Vagina (tissue), 2 donors: ENCODE data around the gene TBXAS1. TPM values are rescaled to one million over a fixed set of nuclear protein-coding genes. Genes with fewer than 3 reads are reported as not detected.

Source experiments
- DNase-seq, 2 donors: peaks; one replicate each; pipeline ENCODE4 v3.0.0-alpha.2; 2017; ENCODE audit errors: extremely low spot score in 2 of 2
- H3K27ac ChIP-seq: fragments of 200-600 bp; sonication (generic); one replicate; pipeline ENCODE4 v1.5.1; 2019
- H3K27me3 ChIP-seq: fragments of 200-600 bp; sonication (generic); one replicate; pipeline ENCODE4 v1.5.1; 2019
- H3K36me3 ChIP-seq, 2 donors: fragments of 200-600 bp; sonication (generic); one replicate each; pipeline ENCODE4 v1.5.1; 2017 to 2019
- H3K4me1 ChIP-seq: fragments of 200-600 bp; sonication (generic); one replicate; pipeline ENCODE4 v1.5.1; 2019
- H3K4me3 ChIP-seq, 2 donors: fragments of 200-600 bp; sonication (generic); 1 replicate in 1 of 2; 2 replicates in 1 of 2; pipeline ENCODE4 v1.5.1; 2016 to 2019
- H3K9me3 ChIP-seq: fragments of 200-600 bp; sonication (generic); one replicate; pipeline ENCODE4 v1.5.1; 2019
- CTCF ChIP-seq, 3 experiments: fragments of 450-650 bp in 2 of 3; fragments of 200-600 bp in 1 of 3; sonication (generic) in 1 of 3; IDR thresholded peaks; one replicate each; pipeline ENCODE4 v1.5.1; 2017 to 2019; ENCODE audit warnings: antibody characterized with exemption in 3 of 3, mild to moderate bottlenecking in 2 of 3, moderate library complexity in 2 of 3
- POLR2A ChIP-seq, 2 donors: fragments of 450-650 bp; IDR thresholded peaks; one replicate each; pipeline ENCODE4 v1.6.1; 2017; ENCODE audit warnings: antibody characterized with exemption in 2 of 2, mild to moderate bottlenecking in 2 of 2, moderate library complexity in 2 of 2
- POLR2AphosphoS5 ChIP-seq, 2 donors: sonication (generic); formaldehyde crosslinking; IDR thresholded peaks; one replicate each; pipeline ENCODE4 v1.9.0; 2017; ENCODE audit warnings: antibody characterized with exemption in 2 of 2, mild to moderate bottlenecking in 2 of 2, low read depth in 1 of 2; ENCODE audit not compliant: insufficient read depth in 1 of 2
- intact Hi-C: fragments of 100-400 bp; cut with DNase I; formaldehyde crosslinking; loops from one replicate; pipeline ENCODE4 v1.15.1; 2023
- total RNA-seq: library from RNA; depleted of rRNA; stranded (reverse); fragments of >200 nt; gene quantifications from one replicate; pipeline ENCODE4 v1.2.3, GENCODE V29; 2016

The TBXAS1 gene
- total RNA-seq, 1 donor from 2014 or later: 18.4 TPM

GRCh38 chr7:139797607-139798006 is 31.5 kb upstream of the TBXAS1 start:
- no peaks in the 10 kb centered on the region for H3K9me3 ChIP-seq
- no peak for DNase-seq
- no peak for TF ChIP-seq POLR2A (IDR thresholded peaks at IDR 0.05)
- TF ChIP-seq CTCF (IDR thresholded peaks at IDR 0.05): no peak
- no peak for TF ChIP-seq POLR2AphosphoS5 (IDR thresholded peaks at IDR 0.05; ENCODE audit: insufficient read depth in 1 of 2, low read depth in 1 of 2)
- no peaks in the 10 kb centered on the region for H3K27me3 ChIP-seq
- H3K36me3 ChIP-seq: no peaks in the 10 kb centered on the region
- H3K4me1 ChIP-seq: no peaks in the 10 kb centered on the region
- intact Hi-C loops: no loop called here
- no peak overlapping the region for H3K27ac ChIP-seq
- H3K4me3 ChIP-seq: no peak overlapping the region

- no peak overlapping the region for H3K4me3 ChIP-seq
- no peak for TF ChIP-seq POLR2AphosphoS5 (IDR thresholded peaks at IDR 0.05; ENCODE audit: insufficient read depth in 1 of 2, low read depth in 1 of 2)
- no peak for TF ChIP-seq POLR2A (IDR thresholded peaks at IDR 0.05)
- TF ChIP-seq CTCF (IDR thresholded peaks at IDR 0.05): no peak
- H3K9me3 ChIP-seq: no peaks in the 10 kb centered on the region
- no peaks in the 10 kb centered on the region for H3K27me3 ChIP-seq
- intact Hi-C loops: no loop called here
- no peaks in the 10 kb centered on the region for H3K4me1 ChIP-seq
- no peak overlapping the region for H3K27ac ChIP-seq
- H3K36me3 ChIP-seq: no peaks in the 10 kb centered on the region
- no peak for DNase-seq
These were observed 30.8 kb upstream of the TBXAS1 start for GRCh38 chr7:139798221-139798620.

- no peak overlapping the region for H3K4me3 ChIP-seq
- H3K27me3 ChIP-seq: no peaks in the 10 kb centered on the region
- intact Hi-C loops: no loop called here
- no peak overlapping the region for H3K27ac ChIP-seq
- TF ChIP-seq POLR2A (IDR thresholded peaks at IDR 0.05): no peak
- TF ChIP-seq CTCF (IDR thresholded peaks at IDR 0.05): no peak
- TF ChIP-seq POLR2AphosphoS5 (IDR thresholded peaks at IDR 0.05; ENCODE audit: insufficient read depth in 1 of 2, low read depth in 1 of 2): no peak
- DNase-seq: no peak
- H3K36me3 ChIP-seq: no peaks in the 10 kb centered on the region
- no peaks in the 10 kb centered on the region for H3K9me3 ChIP-seq
- H3K4me1 ChIP-seq: no peaks in the 10 kb centered on the region
These were observed 30.2 kb upstream of the TBXAS1 start for GRCh38 chr7:139798892-139799291.

- intact Hi-C loops: no loop called here
- H3K4me3 ChIP-seq: no peak overlapping the region
- H3K36me3 ChIP-seq: no peaks in the 10 kb centered on the region
- no peaks in the 10 kb centered on the region for H3K4me1 ChIP-seq
- H3K9me3 ChIP-seq: no peaks in the 10 kb centered on the region
- no peaks in the 10 kb centered on the region for H3K27me3 ChIP-seq
- DNase-seq: peak in 1 of 2 donors; percentile 47
- no peak for TF ChIP-seq POLR2A (IDR thresholded peaks at IDR 0.05)
- TF ChIP-seq CTCF (IDR thresholded peaks at IDR 0.05): no peak
- no peak for TF ChIP-seq POLR2AphosphoS5 (IDR thresholded peaks at IDR 0.05; ENCODE audit: insufficient read depth in 1 of 2, low read depth in 1 of 2)
- no peak overlapping the region for H3K27ac ChIP-seq
These were observed 29.5 kb upstream of the TBXAS1 start for GRCh38 chr7:139799586-139799985.

GRCh38 chr7:139804571-139804970 is 24.5 kb upstream of the TBXAS1 start:
- H3K4me1 ChIP-seq: no peaks in the 10 kb centered on the region
- intact Hi-C loops: no loop called here
- H3K4me3 ChIP-seq: no peak overlapping the region
- no peaks in the 10 kb centered on the region for H3K9me3 ChIP-seq
- no peaks in the 10 kb centered on the region for H3K36me3 ChIP-seq
- peak in 1 of 2 donors; percentile 42 for DNase-seq
- H3K27ac ChIP-seq: no peak overlapping the region
- no peak for TF ChIP-seq POLR2AphosphoS5 (IDR thresholded peaks at IDR 0.05; ENCODE audit: insufficient read depth in 1 of 2, low read depth in 1 of 2)
- TF ChIP-seq CTCF (IDR thresholded peaks at IDR 0.05): no peak
- no peak for TF ChIP-seq POLR2A (IDR thresholded peaks at IDR 0.05)
- H3K27me3 ChIP-seq: no peaks in the 10 kb centered on the region
